ENCODE data around the gene CEP128.

GRCh38 chr14:80645667-80646413 lies 295.7 kb downstream of the CEP128 start:
- TF ChIP-seq CTCF (IDR thresholded peaks at IDR 0.05; ENCODE audit: low read depth, low read length, poor library complexity, severe bottlenecking) (no peak), EZH2phosphoT487 (IDR thresholded peaks at IDR 0.05; ENCODE audit: borderline replicate concordance, low read length) (no peak)
